Endodermal cell (in vitro differentiated cells): ENCODE data around the gene CORO6. TPM values are rescaled to one million over a fixed set of nuclear protein-coding genes. Genes with fewer than 3 reads are reported as not detected.

ENCODE experiments used
- DNase-seq: peaks from one replicate; pipeline ENCODE4 v3.0.0-alpha.2; 2017
- H3K27ac ChIP-seq: 2 replicates; pipeline ENCODE4 v1.5.1; 2013; ENCODE audit warnings: mild to moderate bottlenecking, low read depth, low read length, moderate library complexity
- H3K27me3 ChIP-seq: 2 replicates; pipeline ENCODE4 v1.6.1; 2013; ENCODE audit warnings: mild to moderate bottlenecking, low read length, moderate library complexity; ENCODE audit not compliant: insufficient read depth, control insufficient read depth, poor library complexity, severe bottlenecking
- H3K36me3 ChIP-seq: 2 replicates; pipeline ENCODE4 v1.7.0; 2013; ENCODE audit warnings: mild to moderate bottlenecking, low read length, moderate library complexity; ENCODE audit not compliant: control insufficient read depth, insufficient read depth
- H3K4me1 ChIP-seq: one replicate; pipeline ENCODE4 v1.7.0; 2013; ENCODE audit warnings: low read length; ENCODE audit not compliant: control insufficient read depth, insufficient read depth
- H3K4me3 ChIP-seq: 2 replicates; pipeline ENCODE4 v1.5.1; 2013; ENCODE audit warnings: mild to moderate bottlenecking, low read length, moderate library complexity
- H3K9ac ChIP-seq: 2 replicates; pipeline ENCODE4 v1.6.1; 2013; ENCODE audit warnings: mild to moderate bottlenecking, low read length, moderate library complexity; ENCODE audit not compliant: poor library complexity, severe bottlenecking; ENCODE audit errors: extremely low read depth
- H3K9me3 ChIP-seq: 2 replicates; pipeline ENCODE4 v1.6.1; 2013; ENCODE audit warnings: mild to moderate bottlenecking, low read length, moderate library complexity; ENCODE audit not compliant: control insufficient read depth
- H3K27ac Mint-ChIP-seq: 2 replicates; pipeline ENCODE4 v1.8.0; 2020; ENCODE audit warnings: mixed read lengths
- H3K27me3 Mint-ChIP-seq: 2 replicates; pipeline ENCODE4 v1.8.0; 2021; ENCODE audit warnings: mild to moderate bottlenecking, mixed read lengths; ENCODE audit not compliant: insufficient read depth
- H3K36me3 Mint-ChIP-seq: 2 replicates; pipeline ENCODE4 v1.8.0; 2020; ENCODE audit warnings: low read depth, mixed read lengths
- H3K4me1 Mint-ChIP-seq: 2 replicates; pipeline ENCODE4 v1.8.0; 2020; ENCODE audit warnings: mixed read lengths
- H3K4me3 Mint-ChIP-seq: 2 replicates; pipeline ENCODE4 v1.8.0; 2020; ENCODE audit warnings: mild to moderate bottlenecking, moderate library complexity, mixed read lengths
- H3K9me3 Mint-ChIP-seq: 2 replicates; pipeline ENCODE4 v1.8.0; 2020; ENCODE audit warnings: mild to moderate bottlenecking, mixed read lengths
- WGBS, 2 experiments: methylation state at CpG; one replicate each; pipeline versions ENCODE4 v1.1.5 to v1.1.7; 2013; ENCODE audit warnings: missing lambda C conversion rate in 2 of 2, mixed read lengths in 1 of 2; ENCODE audit not compliant: insufficient coverage in 1 of 2, insufficient read length in 1 of 2; 5-methylcytosine and 5-hydroxymethylcytosine counted together
- total RNA-seq, 2 donors: library from RNA; stranded (reverse); fragmentation: NEBNext Ultra II Directional in 1 of 2; extraction: Animal tissue kit (Norgen Biotek cat#: 25700) in 1 of 2; gene quantifications; 2 replicates in 1 of 2; 3 replicates in 1 of 2; pipeline ENCODE4 v1.2.1, GENCODE V29; 2021
- TF ChIP-seq, protein P1 (sequence below): fragments of 200-600 bp; sonication (generic); conservative IDR thresholded peaks from 2 replicates; pipeline ENCODE4 v1.5.0; 2021; ENCODE audit warnings: antibody characterized with exemption, mild to moderate bottlenecking

The CORO6 gene
- total RNA-seq, 2 donors from 2014 or later = 0.86 to 1.00 TPM

DNA sequence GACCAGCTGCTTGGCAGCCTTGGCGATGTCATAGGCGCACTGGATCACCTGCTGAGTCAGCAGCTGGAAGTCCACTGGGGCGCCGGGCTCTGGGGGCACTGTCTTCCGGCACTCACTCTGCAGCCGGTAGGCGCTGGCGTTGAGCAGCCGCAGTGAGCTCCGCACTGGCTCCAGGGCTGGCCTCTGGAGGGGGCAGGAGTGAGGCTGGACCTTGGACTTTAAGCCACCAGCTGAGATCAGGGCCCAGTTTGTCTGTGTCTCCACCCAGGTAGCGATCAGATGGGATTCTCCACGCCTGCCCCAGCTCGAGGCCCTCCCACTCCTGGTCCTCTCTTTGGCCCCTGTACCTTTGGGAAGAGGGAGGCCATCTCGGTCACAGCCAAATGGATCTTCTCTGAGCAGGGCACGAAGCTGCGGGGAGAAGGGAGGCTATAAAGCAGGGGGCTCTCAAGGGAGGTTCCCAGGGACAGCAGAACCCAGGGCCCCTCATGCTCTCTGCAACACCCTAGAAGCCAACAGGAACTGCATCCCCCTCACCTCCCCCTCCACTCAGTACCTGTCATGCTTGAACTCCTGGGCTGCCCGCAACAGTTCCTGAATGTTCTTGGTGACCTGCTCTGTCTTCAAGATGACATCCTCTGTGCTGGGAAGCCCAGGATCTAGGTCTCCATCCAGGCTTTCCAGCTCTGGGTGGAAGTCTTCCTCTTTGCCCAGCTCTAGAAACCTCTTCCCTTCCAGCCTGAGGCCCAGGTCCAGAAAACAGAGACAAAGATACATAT lies 47.8 kb downstream of the CORO6 start:
- 91 to 94% methylated on average over 14 to 17 of the region's 17 CpGs for WGBS, 2 experiments
- Histone ChIP-seq H3K9me3 (no peaks in the 10 kb centered on the region), H3K27ac (no peak overlapping the region), H3K4me1 (no peaks in the 10 kb centered on the region), H3K36me3 (peaks cover 26% of the 10 kb centered on the region), H3K9ac (no peak overlapping the region), H3K4me3 (no peak overlapping the region), H3K27me3 (no peaks in the 10 kb centered on the region)
- TF ChIP-seq, protein P1, sequence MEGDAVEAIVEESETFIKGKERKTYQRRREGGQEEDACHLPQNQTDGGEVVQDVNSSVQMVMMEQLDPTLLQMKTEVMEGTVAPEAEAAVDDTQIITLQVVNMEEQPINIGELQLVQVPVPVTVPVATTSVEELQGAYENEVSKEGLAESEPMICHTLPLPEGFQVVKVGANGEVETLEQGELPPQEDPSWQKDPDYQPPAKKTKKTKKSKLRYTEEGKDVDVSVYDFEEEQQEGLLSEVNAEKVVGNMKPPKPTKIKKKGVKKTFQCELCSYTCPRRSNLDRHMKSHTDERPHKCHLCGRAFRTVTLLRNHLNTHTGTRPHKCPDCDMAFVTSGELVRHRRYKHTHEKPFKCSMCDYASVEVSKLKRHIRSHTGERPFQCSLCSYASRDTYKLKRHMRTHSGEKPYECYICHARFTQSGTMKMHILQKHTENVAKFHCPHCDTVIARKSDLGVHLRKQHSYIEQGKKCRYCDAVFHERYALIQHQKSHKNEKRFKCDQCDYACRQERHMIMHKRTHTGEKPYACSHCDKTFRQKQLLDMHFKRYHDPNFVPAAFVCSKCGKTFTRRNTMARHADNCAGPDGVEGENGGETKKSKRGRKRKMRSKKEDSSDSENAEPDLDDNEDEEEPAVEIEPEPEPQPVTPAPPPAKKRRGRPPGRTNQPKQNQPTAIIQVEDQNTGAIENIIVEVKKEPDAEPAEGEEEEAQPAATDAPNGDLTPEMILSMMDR = no peak
- H3K27ac Mint-ChIP-seq = no peak overlapping the region
- peaks cover 16% of the 10 kb centered on the region for H3K36me3 Mint-ChIP-seq
- no peak for DNase-seq
- no peak overlapping the region for H3K4me3 Mint-ChIP-seq
- H3K4me1 Mint-ChIP-seq = no peaks in the 10 kb centered on the region
- peaks cover 15% of the 10 kb centered on the region for H3K27me3 Mint-ChIP-seq
- no peaks in the 10 kb centered on the region for H3K9me3 Mint-ChIP-seq

DNA sequence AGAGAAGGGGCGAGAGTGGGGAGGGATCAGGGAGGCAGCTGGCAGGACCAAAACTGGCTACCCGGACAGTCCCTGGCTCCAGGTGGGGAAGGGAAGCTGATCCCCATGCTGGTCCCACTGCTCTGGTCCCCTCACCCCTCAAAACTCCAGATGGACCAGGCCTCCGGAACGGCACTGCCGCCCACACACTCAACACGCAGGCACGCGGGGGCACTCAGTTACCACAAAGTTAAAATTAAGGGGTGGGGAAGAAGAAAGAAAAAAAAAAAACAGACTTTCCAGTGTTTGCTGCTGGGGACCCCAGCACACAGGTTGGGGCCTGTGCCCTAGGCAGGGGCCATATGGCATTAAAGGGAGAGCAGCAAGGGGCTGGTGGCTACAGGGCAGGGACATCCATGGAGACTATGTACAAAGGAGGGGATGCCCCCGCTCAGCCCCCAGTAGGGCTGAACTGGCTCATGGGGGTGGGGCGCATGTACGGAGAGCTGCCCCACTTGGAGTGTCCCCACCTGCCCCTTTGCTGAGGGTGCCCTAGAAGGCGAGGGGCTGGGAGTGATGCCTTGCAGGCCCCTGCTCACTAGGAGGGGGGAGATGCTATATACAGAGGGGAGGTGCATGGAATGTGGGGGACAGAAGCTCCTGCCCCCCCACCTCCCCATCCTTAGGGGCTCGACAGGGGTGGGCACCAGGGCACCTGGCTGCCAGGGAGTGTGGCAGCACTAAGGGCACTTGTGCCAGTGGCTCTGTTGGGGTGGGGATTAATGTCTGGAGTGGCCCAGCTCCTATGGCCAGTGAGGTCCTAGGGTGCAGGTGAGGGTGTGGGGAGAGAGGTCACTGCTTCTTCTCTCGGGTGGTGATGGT lies 48.6 kb downstream of the CORO6 start:
- H3K36me3 ChIP-seq = peaks cover 21% of the 10 kb centered on the region
- H3K4me1 Mint-ChIP-seq = peaks cover 3% of the 10 kb centered on the region
- peaks cover 17% of the 10 kb centered on the region for H3K27me3 Mint-ChIP-seq
- no peak overlapping the region for H3K4me3 ChIP-seq
- TF ChIP-seq, protein P1 = no peak
- no peaks in the 10 kb centered on the region for H3K4me1 ChIP-seq
- no peak overlapping the region for H3K27ac ChIP-seq
- no peaks in the 10 kb centered on the region for H3K9me3 ChIP-seq
- H3K4me3 Mint-ChIP-seq = no peak overlapping the region
- no peak overlapping the region for H3K27ac Mint-ChIP-seq
- no peak overlapping the region for H3K9ac ChIP-seq
- DNase-seq = no peak
- H3K9me3 Mint-ChIP-seq = no peaks in the 10 kb centered on the region
- H3K36me3 Mint-ChIP-seq = peaks cover 16% of the 10 kb centered on the region
- H3K27me3 ChIP-seq = no peaks in the 10 kb centered on the region
- 95 to 100% methylated on average over 4 to 14 of the region's 14 CpGs for WGBS, 2 experiments

DNA sequence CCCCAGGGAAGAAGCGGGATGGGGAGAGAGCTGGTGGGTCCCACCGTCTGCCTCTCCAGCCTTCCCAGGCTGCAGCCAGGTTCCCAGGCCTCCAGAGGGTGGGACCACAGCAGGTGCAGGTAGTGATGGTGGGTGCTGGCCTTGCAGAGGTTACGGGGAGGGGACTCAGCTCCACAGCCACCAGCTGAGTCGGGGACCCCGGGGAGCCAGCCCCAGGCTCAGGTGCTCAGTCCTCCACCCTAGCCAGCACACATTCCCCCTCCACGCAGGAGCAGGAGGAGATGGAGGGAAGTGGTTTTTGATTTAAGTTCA lies 49.2 kb downstream of the CORO6 start:
- H3K4me3 ChIP-seq = no peak overlapping the region
- TF ChIP-seq, protein P1 = no peak
- no peak for DNase-seq
- peaks cover 20% of the 10 kb centered on the region for H3K36me3 ChIP-seq
- H3K27ac Mint-ChIP-seq = no peak overlapping the region
- H3K4me1 ChIP-seq = no peaks in the 10 kb centered on the region
- no peaks in the 10 kb centered on the region for H3K9me3 Mint-ChIP-seq
- no peak overlapping the region for H3K4me3 Mint-ChIP-seq
- WGBS, 2 experiments = 96% methylated on average over 6 of the region's 6 CpGs; no CpG with 5 or more reads in 1 of the 2 experiments
- H3K27me3 ChIP-seq = no peaks in the 10 kb centered on the region
- H3K9ac ChIP-seq = no peak overlapping the region
- H3K4me1 Mint-ChIP-seq = peaks cover 4% of the 10 kb centered on the region
- H3K36me3 Mint-ChIP-seq = peaks cover 15% of the 10 kb centered on the region
- no peaks in the 10 kb centered on the region for H3K9me3 ChIP-seq
- H3K27me3 Mint-ChIP-seq = peaks cover 18% of the 10 kb centered on the region
- H3K27ac ChIP-seq = no peak overlapping the region
